Activated naive CD4-positive, alpha-beta T cell treated with anti-CD3 and anti-CD28 coated beads for 36 hours (primary cell): Measurements from ENCODE around the gene PMM2. TPM values are rescaled to one million over a fixed set of nuclear protein-coding genes. Genes with fewer than 3 reads are reported as not detected.

Source experiments
- CTCF ChIA-PET: fragments of 350-600 bp; sonication (Branson Sonifier 250); formaldehyde crosslinking; loops from one replicate; lab custom pipeline; 2021; ENCODE audit warnings: antibody characterized with exemption; lab: Charles Lee
- DNase-seq: peaks from one replicate; pipeline ENCODE4 v3.0.0-alpha.2; 2020
- H3K27ac Mint-ChIP-seq: one replicate; pipeline ENCODE4 v1.8.0; 2021; ENCODE audit warnings: mild to moderate bottlenecking, mixed read lengths
- H3K27me3 Mint-ChIP-seq: one replicate; pipeline ENCODE4 v1.8.0; 2021; ENCODE audit warnings: low read depth, mixed read lengths
- H3K36me3 Mint-ChIP-seq: one replicate; pipeline ENCODE4 v1.8.0; 2021; ENCODE audit warnings: low read depth, mixed read lengths
- H3K4me1 Mint-ChIP-seq: one replicate; pipeline ENCODE4 v1.8.0; 2021; ENCODE audit warnings: low read depth, mixed read lengths
- H3K4me3 Mint-ChIP-seq: one replicate; pipeline ENCODE4 v1.8.0; 2021; ENCODE audit warnings: mild to moderate bottlenecking, moderate library complexity, mixed read lengths
- H3K9me3 Mint-ChIP-seq: one replicate; pipeline ENCODE4 v1.8.0; 2021; ENCODE audit warnings: mixed read lengths
- intact Hi-C: fragments of 100-400 bp; cut with micrococcal nuclease; formaldehyde crosslinking; loops from one replicate; pipeline ENCODE4 v1.15.1; 2023
- total RNA-seq, 2 experiments: library from RNA; stranded (reverse); gene quantifications; one replicate each; pipeline ENCODE4 v1.2.3, GENCODE V29; 2021

Gene PMM2
- total RNA-seq, 2 experiments from 2014 or later, result 20.1 to 20.8 TPM

DNA sequence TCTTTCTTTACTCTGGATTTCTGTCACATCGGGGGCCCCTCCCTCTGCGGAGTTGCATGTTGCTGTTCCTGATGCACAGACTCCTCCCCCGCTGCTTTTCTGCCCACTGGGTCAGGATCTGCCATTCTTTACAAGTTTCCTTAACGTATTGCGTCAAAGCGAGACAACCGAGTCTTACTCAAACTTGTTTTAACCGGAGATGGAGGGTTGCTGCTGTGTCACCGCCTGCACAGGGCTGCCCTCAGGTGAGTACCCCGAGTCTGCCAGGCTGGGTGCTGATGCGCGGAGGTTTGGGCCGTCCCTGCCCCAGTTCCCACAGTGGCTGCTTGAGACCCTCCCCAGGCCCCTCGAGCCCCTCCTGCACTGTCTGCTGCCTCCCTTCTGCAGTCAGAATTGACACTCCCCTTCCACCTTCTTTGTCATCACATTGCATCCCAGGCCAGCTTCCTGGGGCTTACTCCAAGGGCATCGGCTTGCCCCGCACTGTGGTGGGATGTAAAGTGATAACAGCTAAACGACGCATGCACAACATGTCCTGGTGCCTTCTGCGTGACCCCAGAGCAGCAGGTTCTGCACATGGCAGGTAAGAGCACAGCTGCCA, 51.9 kb downstream of the PMM2 start:
- no peak for DNase-seq

DNA sequence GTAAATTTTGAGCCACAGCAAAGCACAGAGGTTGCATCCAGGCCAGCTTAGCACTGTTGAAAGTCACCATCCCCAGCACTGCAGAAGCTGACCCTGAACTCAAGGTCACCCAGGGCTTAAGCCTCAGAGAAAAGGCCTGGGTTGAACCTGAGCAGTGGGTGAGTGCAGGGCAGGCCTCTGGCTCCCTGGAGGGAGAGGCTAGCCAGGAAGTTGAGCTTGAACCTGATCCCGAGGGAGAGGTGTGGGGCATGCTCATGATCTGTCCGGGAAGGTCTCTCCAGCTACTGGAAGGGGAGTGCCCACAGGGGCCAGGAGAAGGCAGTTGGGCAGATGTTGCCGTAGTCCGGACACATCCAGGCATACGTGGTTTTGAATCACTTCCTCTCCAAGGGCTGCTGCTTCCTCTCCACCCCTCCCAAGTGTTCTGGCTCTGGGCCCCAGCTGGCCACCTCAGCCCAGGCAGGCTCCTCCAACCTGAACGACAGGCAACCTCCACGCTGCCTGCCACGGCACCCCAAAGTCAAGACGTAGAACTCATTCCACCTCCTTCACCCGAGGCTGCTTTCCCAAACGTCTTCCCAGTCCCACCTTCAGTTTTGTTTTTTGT, 52.7 kb downstream of the PMM2 start:
- Mint-ChIP-seq H3K4me1 (peaks cover 14% of the 10 kb centered on the region), H3K27me3 (no peaks in the 10 kb centered on the region), H3K27ac (peak overlapping the region; percentile 83), H3K36me3 (peaks cover 25% of the 10 kb centered on the region), H3K9me3 (no peaks in the 10 kb centered on the region), H3K4me3 (no peak overlapping the region)
- CTCF ChIA-PET, result no interaction called here
- DNase-seq, result no peak
- intact Hi-C loops, result no loop called here

More for the DNA sequence above, 51.9 kb downstream of the PMM2 start:
- H3K4me3 Mint-ChIP-seq, result no peak overlapping the region
- H3K4me1 Mint-ChIP-seq, result peaks cover 14% of the 10 kb centered on the region
- peak overlapping the region; percentile 83 for H3K27ac Mint-ChIP-seq
- CTCF ChIA-PET, result no interaction called here
- intact Hi-C loops, result no loop called here
- H3K9me3 Mint-ChIP-seq, result no peaks in the 10 kb centered on the region
- no peaks in the 10 kb centered on the region for H3K27me3 Mint-ChIP-seq
- peaks cover 23% of the 10 kb centered on the region for H3K36me3 Mint-ChIP-seq

DNA sequence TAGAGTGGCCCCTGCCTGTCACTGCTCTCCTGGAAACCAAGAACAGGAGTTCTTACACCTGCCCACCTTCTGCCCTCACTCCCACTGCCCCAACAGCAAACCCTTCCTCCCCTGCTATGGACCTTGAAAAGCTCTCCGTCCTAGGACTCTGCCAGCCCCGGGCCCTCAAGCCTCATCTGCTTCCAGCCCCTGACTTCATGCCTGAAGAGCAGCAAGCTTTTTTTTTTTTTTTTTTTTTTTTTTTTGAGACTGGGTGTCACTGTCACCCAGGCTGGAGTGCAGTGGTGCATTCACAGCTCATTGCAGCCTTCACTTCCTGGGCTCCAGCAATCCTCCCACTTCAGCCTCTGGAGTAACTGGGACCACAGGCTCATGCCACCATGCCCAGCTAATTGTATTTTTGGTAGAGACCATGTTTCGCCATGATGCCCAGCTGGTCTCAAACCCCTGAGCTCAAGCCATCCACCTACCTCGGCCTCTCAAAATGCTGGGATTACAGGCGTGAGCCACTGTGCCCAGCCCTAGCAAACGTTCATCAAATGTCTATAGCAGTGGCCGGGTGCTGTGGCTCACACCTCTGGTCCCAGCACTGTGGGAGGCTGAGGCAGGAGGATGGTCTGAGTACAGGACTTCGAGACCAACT, 54.2 kb downstream of the PMM2 start:
- peaks cover 30% of the 10 kb centered on the region for H3K36me3 Mint-ChIP-seq
- peak overlapping the region; percentile 16 for H3K27ac Mint-ChIP-seq
- intact Hi-C loops, result no loop called here

DNA sequence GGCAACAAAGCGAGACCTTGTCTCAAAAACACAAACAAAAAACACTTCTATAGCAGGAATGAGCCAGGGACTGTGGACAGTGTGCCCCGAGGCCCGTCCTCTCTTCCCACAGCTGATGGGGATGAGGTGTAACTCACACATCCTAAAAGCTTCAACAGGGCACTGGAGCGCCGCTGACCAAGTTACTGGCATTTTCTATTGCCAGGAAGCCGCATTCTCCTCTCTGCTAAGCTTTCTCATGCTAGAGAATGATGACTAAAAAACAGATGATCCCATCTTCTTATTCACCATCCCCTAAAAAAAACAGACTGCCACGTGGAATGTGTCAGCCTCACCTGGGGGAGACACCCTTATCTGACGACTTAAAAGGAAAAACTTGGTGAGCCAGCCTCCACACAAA, 54.9 kb downstream of the PMM2 start:
- no peaks in the 10 kb centered on the region for H3K27me3 Mint-ChIP-seq
- intact Hi-C loops, result no loop called here
- H3K27ac Mint-ChIP-seq, result peak overlapping the region; percentile 56
- DNase-seq, result no peak
- no peak overlapping the region for H3K4me3 Mint-ChIP-seq
- H3K9me3 Mint-ChIP-seq, result no peaks in the 10 kb centered on the region
- peaks cover 31% of the 10 kb centered on the region for H3K36me3 Mint-ChIP-seq
- peaks cover 21% of the 10 kb centered on the region for H3K4me1 Mint-ChIP-seq
- CTCF ChIA-PET, result interaction anchor here (2.0 to 5.5 kb wide), 2 partner anchors 19 to 28 kb away, joined by 5 to 28 read pairs; partner anchors contain the start of gene LITAFD

More for the DNA sequence above, 54.2 kb downstream of the PMM2 start:
- Mint-ChIP-seq H3K4me1 (peaks cover 20% of the 10 kb centered on the region), H3K4me3 (no peak overlapping the region), H3K27me3 (no peaks in the 10 kb centered on the region), H3K9me3 (no peaks in the 10 kb centered on the region)
- DNase-seq, result no peak
- CTCF ChIA-PET, result interaction anchor here (0.7 to 5.5 kb wide), 3 partner anchors 19 to 66 kb away, joined by 3 to 28 read pairs (median 5); partner anchors contain the start of gene LITAFD

DNA sequence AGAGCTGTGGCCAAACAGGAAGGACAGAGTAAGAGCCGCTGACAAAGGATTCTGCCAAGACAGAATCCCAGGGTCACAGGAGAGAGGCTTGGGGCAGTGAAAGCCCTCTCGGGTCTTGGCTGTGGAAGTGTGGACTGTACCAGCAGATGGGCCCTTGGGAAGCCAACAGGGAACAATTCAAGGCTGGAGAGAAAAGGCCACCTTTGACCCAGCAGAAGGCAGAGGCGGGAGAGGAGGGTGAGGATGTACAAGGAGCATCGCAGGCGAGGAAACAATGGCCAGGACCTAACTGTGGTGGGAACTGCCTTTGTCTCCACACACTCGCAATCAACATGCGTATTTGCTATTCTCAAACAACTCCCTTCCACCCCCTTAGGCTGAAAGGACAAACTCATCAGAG, 55.5 kb downstream of the PMM2 start:
- CTCF ChIA-PET, result interaction anchor here (2.0 to 5.5 kb wide), 2 partner anchors 18 to 27 kb away, joined by 5 to 28 read pairs; partner anchors contain the start of gene LITAFD
- intact Hi-C loops, result no loop called here
- no peak for DNase-seq
- H3K9me3 Mint-ChIP-seq, result no peaks in the 10 kb centered on the region
- peaks cover 36% of the 10 kb centered on the region for H3K36me3 Mint-ChIP-seq
- peaks cover 24% of the 10 kb centered on the region for H3K4me1 Mint-ChIP-seq
- peak overlapping the region; percentile 18 for H3K27ac Mint-ChIP-seq
- no peaks in the 10 kb centered on the region for H3K27me3 Mint-ChIP-seq
- no peak overlapping the region for H3K4me3 Mint-ChIP-seq

DNA sequence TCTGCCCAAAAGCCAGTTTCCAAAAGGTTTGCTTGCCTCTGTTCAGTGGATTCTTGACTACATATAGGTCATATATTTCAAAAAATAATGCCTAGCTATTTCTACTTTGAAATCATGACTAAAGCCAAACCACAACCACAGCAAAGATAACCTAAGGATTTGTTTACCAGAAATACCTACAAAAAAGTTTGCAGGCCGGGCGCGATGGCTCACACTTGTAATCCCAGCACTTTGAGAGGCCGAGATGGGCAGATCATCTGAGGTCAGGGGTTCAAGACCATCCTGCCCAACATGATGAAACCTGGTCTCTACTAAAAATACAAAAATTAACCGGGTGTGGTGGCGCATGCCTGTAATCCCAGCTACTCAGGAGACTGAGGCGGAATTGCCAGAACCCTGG, 56.0 kb downstream of the PMM2 start:
- Mint-ChIP-seq H3K9me3 (no peaks in the 10 kb centered on the region), H3K4me3 (no peak overlapping the region), H3K27me3 (no peaks in the 10 kb centered on the region), H3K4me1 (peaks cover 24% of the 10 kb centered on the region), H3K27ac (peak overlapping the region; percentile 18), H3K36me3 (peaks cover 37% of the 10 kb centered on the region)
- DNase-seq, result no peak
- intact Hi-C loops, result no loop called here
- CTCF ChIA-PET, result interaction anchor here (2.0 to 5.5 kb wide), 2 partner anchors 17 to 27 kb away, joined by 5 to 28 read pairs; partner anchors contain the start of gene LITAFD

DNA sequence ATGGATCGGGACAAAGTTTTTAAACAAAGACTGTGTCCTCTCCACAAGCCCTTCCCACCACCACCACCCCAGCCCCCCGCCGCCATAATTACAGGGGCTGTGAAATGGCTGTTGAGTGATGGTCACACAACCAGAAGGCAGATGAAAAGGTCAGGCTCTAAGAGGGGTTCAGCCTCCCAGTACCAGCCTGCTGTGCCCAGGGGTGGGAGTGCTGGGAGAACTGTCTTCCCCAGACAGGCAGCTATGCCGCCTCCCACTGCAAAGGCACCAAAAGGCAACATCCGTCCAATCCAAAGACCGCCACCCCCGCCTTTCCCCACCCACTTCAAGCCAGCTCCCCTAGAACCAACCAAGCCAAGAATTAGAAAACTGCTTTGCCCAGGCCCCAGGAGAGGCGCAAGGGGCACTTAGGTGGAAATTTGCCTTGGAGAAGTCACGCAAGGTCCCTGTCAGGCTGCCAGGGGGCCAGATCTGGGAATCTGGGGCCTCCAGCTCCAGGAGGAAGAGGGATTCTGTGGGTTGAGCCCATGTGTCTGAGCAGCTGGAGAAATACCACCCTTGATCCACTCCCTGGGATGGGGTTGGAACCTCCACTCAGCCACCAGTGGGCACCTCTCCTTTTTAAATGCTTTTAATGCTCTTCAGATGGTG, 56.8 kb downstream of the PMM2 start:
- Mint-ChIP-seq H3K27ac (no peak overlapping the region), H3K9me3 (no peaks in the 10 kb centered on the region), H3K36me3 (peaks cover 39% of the 10 kb centered on the region), H3K27me3 (no peaks in the 10 kb centered on the region), H3K4me1 (peaks cover 21% of the 10 kb centered on the region), H3K4me3 (no peak overlapping the region)
- no peak for DNase-seq
- CTCF ChIA-PET, result interaction anchor here (1.2 to 5.5 kb wide), 2 partner anchors 14 to 26 kb away, joined by 4 to 28 read pairs; partner anchors contain the start of genes CARHSP1 and LITAFD
- intact Hi-C loops, result no loop called here

DNA sequence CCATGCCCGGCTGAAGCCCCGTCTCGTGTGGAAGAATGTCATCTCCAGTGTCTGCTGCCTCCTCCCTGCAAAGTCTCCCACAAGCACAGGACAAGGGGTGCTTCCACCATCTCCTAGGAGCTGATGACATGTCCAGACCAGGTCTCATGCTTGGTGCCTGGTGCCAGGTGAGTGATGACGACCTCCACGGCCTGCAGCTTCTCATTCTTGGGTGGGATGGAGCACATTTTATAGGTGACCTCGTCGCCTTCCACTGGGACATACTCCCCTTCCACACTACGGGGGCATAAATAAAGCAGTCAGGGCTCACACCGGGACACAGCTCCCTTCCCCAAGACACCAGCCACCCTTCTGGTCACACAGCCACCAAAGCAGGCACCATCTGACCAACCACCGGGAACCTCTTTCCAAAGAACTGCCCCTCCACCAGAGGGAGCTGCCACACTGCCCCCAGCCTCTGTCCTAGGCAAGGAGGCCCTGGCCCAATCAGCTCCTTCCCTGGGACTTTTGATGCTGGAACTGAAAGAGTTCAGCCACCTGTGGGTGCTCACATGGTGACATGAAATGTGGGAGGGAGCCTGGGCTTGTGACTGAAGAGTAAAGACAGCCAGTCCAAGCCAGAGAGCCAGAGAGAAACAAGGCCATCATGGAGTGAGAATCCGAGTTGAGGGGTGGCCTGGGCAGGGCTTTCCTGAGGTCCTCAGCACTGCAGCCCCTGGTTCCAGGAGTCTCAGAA, 57.6 kb downstream of the PMM2 start:
- peaks cover 18% of the 10 kb centered on the region for H3K4me1 Mint-ChIP-seq
- DNase-seq, result peak; percentile 16
- no peaks in the 10 kb centered on the region for H3K9me3 Mint-ChIP-seq
- no peak overlapping the region for H3K27ac Mint-ChIP-seq
- H3K27me3 Mint-ChIP-seq, result no peaks in the 10 kb centered on the region
- no peak overlapping the region for H3K4me3 Mint-ChIP-seq
- intact Hi-C loops, result no loop called here
- peaks cover 38% of the 10 kb centered on the region for H3K36me3 Mint-ChIP-seq
- CTCF ChIA-PET, result interaction anchor here (1.2 to 5.5 kb wide), 2 partner anchors 13 to 25 kb away, joined by 4 to 28 read pairs; partner anchors contain the start of genes CARHSP1 and LITAFD

DNA sequence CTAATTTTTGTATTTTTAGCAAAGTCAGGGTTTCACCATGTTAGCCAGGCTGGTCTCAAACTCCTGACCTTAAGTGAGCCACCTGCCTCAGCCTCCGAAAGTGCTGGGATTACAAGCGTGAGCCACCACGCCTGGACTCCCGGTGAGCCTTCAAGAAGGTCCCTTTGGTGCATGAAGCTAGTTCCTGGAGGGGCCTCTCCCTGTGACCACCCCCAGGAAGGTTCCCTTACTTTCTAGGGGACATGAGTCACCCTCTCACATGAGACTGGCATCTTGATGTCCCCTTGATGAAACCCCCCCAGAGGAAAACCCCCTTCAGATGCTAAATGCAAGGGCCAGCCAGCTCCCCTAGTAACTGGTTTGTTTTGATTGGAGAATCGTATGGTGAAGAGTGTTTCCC, 58.3 kb downstream of the PMM2 start:
- peaks cover 33% of the 10 kb centered on the region for H3K36me3 Mint-ChIP-seq
- DNase-seq, result no peak
- H3K27ac Mint-ChIP-seq, result peak overlapping the region; percentile 69
- peaks cover 12% of the 10 kb centered on the region for H3K4me1 Mint-ChIP-seq
- no peaks in the 10 kb centered on the region for H3K27me3 Mint-ChIP-seq
- intact Hi-C loops, result no loop called here
- no peaks in the 10 kb centered on the region for H3K9me3 Mint-ChIP-seq
- H3K4me3 Mint-ChIP-seq, result no peak overlapping the region
- CTCF ChIA-PET, result interaction anchor here (5.5 kb wide), 1 partner anchor 24 kb away, joined by 28 read pairs; the partner anchor contains the start of gene LITAFD

DNA sequence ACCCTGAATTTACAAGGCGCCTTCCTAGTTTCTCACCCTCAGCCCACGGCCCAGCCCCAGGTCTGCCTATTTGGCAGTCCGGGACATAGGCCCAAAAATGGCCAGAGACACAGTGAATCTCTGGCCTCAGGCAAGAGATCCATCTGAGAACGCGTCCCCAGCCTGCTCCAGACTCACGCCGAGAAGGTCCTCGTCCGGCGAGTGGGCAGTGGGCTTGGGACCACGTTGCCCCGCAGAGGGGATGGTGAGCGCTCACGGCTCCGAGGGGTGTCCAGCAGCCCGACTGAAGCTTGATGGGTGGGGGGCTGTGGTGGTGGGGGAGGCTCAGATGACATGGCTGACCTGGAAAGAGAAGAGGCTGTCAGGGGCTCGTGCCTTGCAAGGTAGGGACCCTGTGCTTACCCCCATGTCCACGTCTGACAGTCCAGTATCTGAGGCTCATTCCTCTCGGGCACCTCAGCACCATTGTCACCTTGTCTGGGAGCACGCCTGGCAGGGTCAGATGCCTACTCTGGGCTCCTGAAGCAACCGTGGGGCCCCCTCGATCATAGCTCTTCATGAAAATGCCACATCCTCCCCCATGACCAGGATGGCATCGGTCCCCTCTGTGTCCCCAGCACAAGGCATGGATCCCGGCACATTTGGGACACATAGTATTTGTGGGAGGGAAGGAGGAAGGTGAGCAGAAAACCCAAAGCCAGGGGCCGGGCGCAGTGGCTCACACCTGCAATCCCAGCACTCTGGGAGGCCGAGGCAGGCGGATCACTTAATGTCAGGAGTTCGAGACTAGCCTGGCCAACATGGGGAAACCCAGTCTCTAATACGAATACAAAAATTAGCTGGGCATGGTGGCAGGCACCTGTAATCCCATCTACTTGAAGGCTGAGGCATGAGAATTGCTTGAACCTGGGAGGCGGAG, 61.6 kb downstream of the PMM2 start:
- DNase-seq, result no peak
- Mint-ChIP-seq H3K4me3 (no peak overlapping the region), H3K4me1 (peaks cover 10% of the 10 kb centered on the region), H3K27ac (no peak overlapping the region), H3K27me3 (no peaks in the 10 kb centered on the region), H3K9me3 (no peaks in the 10 kb centered on the region), H3K36me3 (peaks cover 25% of the 10 kb centered on the region)
- CTCF ChIA-PET, result interaction anchor here (1.0 kb wide), 1 partner anchor 21 kb away, joined by 3 read pairs; no protein-coding TSS in a partner anchor
- intact Hi-C loops, result no loop called here
